Right atrium auricular region (tissue), 2 donors: ENCODE data around the gene RPUSD3. TPM values are rescaled to one million over a fixed set of nuclear protein-coding genes. Genes with fewer than 3 reads are reported as not detected.
"Not testable (repeated sequence)": the region's sequence is repeated elsewhere in the genome, so short reads cannot be mapped to it uniquely, and the experiment has no call there.

Experiments
- DNase-seq: peaks from one replicate; pipeline ENCODE4 v3.0.0-alpha.2; 2019; ENCODE audit warnings: low spot score
- H3K27ac ChIP-seq, 2 donors: fragments of 200-600 bp; sonication (generic); 1 replicate in 1 of 2; 2 replicates in 1 of 2; pipeline ENCODE4 v1.5.1; 2016 to 2019
- H3K27me3 ChIP-seq, 2 donors: fragments of 200-600 bp; sonication (generic); one replicate each; pipeline versions ENCODE4 v1.5.1 to v1.6.0; 2017 to 2019
- H3K36me3 ChIP-seq: fragments of 200-600 bp; sonication (generic); one replicate; pipeline ENCODE4 v1.5.1; 2016
- H3K4me1 ChIP-seq, 2 donors: fragments of 200-600 bp; sonication (generic); one replicate each; pipeline versions ENCODE4 v1.5.1 to v1.6.0; 2017 to 2019
- H3K4me3 ChIP-seq, 2 donors: fragments of 200-600 bp; sonication (generic); 1 replicate in 1 of 2; 2 replicates in 1 of 2; pipeline ENCODE4 v1.5.1; 2017 to 2019; ENCODE audit warnings: mild to moderate bottlenecking in 1 of 2, moderate library complexity in 1 of 2
- H3K9me3 ChIP-seq, 2 donors: fragments of 200-600 bp; sonication (generic); one replicate each; pipeline ENCODE4 v1.5.1; 2019
- CTCF ChIP-seq, 2 donors: fragments of 200-600 bp; sonication (generic); IDR thresholded peaks; one replicate each; pipeline ENCODE4 v1.5.1; 2019; ENCODE audit warnings: antibody characterized with exemption in 2 of 2
- total RNA-seq, 2 donors: library from RNA; depleted of rRNA; stranded (reverse); fragments of >200 nt; gene quantifications; one replicate each; pipeline ENCODE4 v1.1.0, GENCODE V29; 2016

Gene RPUSD3
- total RNA-seq, 2 donors from 2014 or later: 46.7 to 55.2 TPM

- H3K36me3 ChIP-seq: no peaks in the 10 kb centered on the region
- no peak for DNase-seq
- H3K9me3 ChIP-seq: no peaks in the 10 kb centered on the region
- H3K4me3 ChIP-seq: peak overlapping the region; percentile 34 to 52
- TF ChIP-seq CTCF (IDR thresholded peaks at IDR 0.05): peak; percentile 36 to 72
- peaks cover 0 to 21% of the 10 kb centered on the region in 2 donors for H3K4me1 ChIP-seq
- peak overlapping the region; percentile 37 to 46 for H3K27ac ChIP-seq
- no peaks in the 10 kb centered on the region for H3K27me3 ChIP-seq
These were observed 18.7 kb upstream of the RPUSD3 start for GRCh38 chr3:9862391-9863057.

GRCh38 chr3:9861626-9862130 lies 17.9 kb upstream of the RPUSD3 start:
- Histone ChIP-seq H3K27me3 (no peaks in the 10 kb centered on the region), H3K4me1 (peaks cover 0 to 21% of the 10 kb centered on the region in 2 donors), H3K4me3 (no peak overlapping the region), H3K36me3 (no peaks in the 10 kb centered on the region), H3K9me3 (no peaks in the 10 kb centered on the region), H3K27ac (no peak overlapping the region)
- no peak for TF ChIP-seq CTCF (IDR thresholded peaks at IDR 0.05)
- no peak for DNase-seq

GRCh38 chr3:9861201-9861600 lies 17.4 kb upstream of the RPUSD3 start:
- Histone ChIP-seq H3K27me3 (no peaks in the 10 kb centered on the region), H3K9me3 (no peaks in the 10 kb centered on the region)

GRCh38 chr3:9859530-9860025 lies 15.8 kb upstream of the RPUSD3 start:
- Histone ChIP-seq H3K27ac (no peak overlapping the region), H3K4me3 (no peak overlapping the region), H3K4me1 (peaks cover 0 to 18% of the 10 kb centered on the region in 2 donors), H3K36me3 (no peaks in the 10 kb centered on the region), H3K27me3 (no peaks in the 10 kb centered on the region), H3K9me3 (no peaks in the 10 kb centered on the region)
- DNase-seq: no peak
- TF ChIP-seq CTCF (IDR thresholded peaks at IDR 0.05): no peak

More at GRCh38 chr3:9861201-9861600, 17.4 kb upstream of the RPUSD3 start:
- Histone ChIP-seq H3K27ac (no peak overlapping the region), H3K4me3 (no peak overlapping the region), H3K36me3 (no peaks in the 10 kb centered on the region), H3K4me1 (peaks cover 0 to 21% of the 10 kb centered on the region in 2 donors)
- TF ChIP-seq CTCF (IDR thresholded peaks at IDR 0.05): no peak
- DNase-seq: no peak

GRCh38 chr3:9855594-9855993 lies 11.8 kb upstream of the RPUSD3 start:
- no peak for DNase-seq

GRCh38 chr3:9854291-9854940 lies 10.6 kb upstream of the RPUSD3 start:
- H3K4me1 ChIP-seq: not testable (repeated sequence)

More at GRCh38 chr3:9855594-9855993, 11.8 kb upstream of the RPUSD3 start:
- no peak for TF ChIP-seq CTCF (IDR thresholded peaks at IDR 0.05)
- no peaks in the 10 kb centered on the region for H3K36me3 ChIP-seq
- H3K4me1 ChIP-seq: no peaks in the 10 kb centered on the region
- H3K9me3 ChIP-seq: no peaks in the 10 kb centered on the region
- no peak overlapping the region for H3K4me3 ChIP-seq
- H3K27me3 ChIP-seq: no peaks in the 10 kb centered on the region
- H3K27ac ChIP-seq: no peak overlapping the region

More at GRCh38 chr3:9854291-9854940, 10.6 kb upstream of the RPUSD3 start:
- not testable (repeated sequence) for H3K4me3 ChIP-seq, H3K27ac ChIP-seq, H3K9me3 ChIP-seq, H3K27me3 ChIP-seq, DNase-seq, H3K36me3 ChIP-seq
